GM12872 (cell line): Measurements from ENCODE around the gene S100A9.

Source experiments
- TF ChIP-seq, protein P1 (sequence below): IDR thresholded peaks from 3 replicates; pipeline ENCODE4 v1.5.1; 2011; ENCODE audit warnings: low read depth, mild to moderate bottlenecking, low read length, moderate library complexity; ENCODE audit not compliant: insufficient read depth

The S100A9 gene

DNA sequence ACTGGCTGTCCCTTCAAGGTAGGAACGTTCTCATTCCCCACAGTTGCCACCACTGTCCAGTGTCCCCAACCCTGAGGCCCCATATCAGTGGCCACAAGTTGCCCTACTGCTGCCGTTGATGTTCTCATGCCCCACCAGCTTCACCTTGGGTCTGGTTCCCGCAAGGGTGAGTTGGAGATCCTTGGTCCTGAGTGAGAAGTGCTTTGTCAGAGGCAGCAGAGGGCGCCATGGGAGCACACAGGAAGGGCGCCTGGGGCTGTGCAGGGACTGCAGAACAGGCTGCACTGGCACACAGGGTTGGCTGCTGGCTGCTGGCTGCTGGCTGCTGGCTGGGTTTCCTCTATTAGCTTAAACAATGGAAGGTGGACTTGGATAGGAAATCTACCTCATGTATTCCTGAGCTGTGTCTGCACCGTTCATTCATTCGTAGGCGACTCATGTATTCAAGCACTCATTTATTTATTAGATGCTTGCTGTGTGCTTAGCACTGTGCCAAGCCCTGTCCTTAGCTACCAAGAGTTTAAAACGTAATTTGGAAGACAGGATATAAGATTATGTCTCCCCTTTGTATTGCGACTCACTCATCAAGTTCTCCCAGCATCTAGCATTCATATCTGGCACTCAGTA, 2.1 kb upstream of the S100A9 start:
- TF ChIP-seq, protein P1, sequence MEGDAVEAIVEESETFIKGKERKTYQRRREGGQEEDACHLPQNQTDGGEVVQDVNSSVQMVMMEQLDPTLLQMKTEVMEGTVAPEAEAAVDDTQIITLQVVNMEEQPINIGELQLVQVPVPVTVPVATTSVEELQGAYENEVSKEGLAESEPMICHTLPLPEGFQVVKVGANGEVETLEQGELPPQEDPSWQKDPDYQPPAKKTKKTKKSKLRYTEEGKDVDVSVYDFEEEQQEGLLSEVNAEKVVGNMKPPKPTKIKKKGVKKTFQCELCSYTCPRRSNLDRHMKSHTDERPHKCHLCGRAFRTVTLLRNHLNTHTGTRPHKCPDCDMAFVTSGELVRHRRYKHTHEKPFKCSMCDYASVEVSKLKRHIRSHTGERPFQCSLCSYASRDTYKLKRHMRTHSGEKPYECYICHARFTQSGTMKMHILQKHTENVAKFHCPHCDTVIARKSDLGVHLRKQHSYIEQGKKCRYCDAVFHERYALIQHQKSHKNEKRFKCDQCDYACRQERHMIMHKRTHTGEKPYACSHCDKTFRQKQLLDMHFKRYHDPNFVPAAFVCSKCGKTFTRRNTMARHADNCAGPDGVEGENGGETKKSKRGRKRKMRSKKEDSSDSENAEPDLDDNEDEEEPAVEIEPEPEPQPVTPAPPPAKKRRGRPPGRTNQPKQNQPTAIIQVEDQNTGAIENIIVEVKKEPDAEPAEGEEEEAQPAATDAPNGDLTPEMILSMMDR: peak; percentile 75

DNA sequence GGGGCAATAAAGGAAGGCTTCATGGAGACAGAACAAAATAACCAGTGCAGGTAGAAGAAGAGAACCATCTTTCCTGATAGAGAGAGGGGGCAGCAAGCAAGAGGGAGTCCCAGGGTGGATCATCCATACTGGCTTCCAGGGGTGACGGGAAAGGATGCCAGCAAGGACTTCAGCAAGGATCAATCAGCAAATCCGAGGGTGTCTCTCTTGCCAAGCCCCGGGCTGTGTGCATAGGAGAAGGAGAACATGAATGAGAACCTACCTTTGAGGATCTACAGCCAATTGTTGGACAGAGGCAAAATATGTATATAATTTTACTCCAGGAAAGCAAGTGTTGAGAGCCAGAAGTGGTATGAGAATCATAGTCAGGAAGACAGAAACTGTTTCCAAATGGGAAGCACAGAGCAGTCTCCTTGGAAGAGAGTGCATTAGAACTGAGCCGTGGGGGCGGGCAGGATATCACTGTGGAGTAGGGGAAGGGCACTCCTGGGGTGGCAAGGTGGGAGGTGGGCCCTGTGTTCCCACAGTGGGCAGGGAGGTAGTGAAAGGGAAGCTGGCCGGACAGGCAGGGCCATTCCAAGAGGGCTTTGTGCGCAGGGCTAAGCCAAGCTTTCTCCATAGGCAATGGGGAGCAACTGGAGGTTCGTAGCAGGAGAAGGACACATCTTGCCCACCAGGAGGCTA, 1.1 kb upstream of the S100A9 start:
- TF ChIP-seq, protein P1: no peak

GRCh38 chr1:153357076-153357852, 390 bp upstream of the S100A9 start:
- TF ChIP-seq, protein P1: no peak

DNA sequence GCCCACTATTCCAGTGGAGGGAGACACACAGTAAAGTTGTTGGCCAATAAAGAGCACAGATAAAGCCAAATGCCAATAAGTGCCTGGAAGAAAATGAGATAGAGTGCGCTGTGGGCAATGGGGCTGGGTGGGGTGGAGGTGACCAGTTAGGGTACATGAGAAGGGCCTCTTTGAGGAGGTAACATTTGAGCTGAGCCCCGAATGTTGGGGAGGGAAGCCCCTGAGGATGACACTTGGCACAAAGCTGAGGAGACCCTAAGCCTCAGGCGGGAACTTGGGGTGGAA, 979 bp downstream of the S100A9 start:
- TF ChIP-seq, protein P1: no peak

GRCh38 chr1:153359241-153359640, 1.6 kb downstream of the S100A9 start:
- TF ChIP-seq, protein P1: no peak

DNA sequence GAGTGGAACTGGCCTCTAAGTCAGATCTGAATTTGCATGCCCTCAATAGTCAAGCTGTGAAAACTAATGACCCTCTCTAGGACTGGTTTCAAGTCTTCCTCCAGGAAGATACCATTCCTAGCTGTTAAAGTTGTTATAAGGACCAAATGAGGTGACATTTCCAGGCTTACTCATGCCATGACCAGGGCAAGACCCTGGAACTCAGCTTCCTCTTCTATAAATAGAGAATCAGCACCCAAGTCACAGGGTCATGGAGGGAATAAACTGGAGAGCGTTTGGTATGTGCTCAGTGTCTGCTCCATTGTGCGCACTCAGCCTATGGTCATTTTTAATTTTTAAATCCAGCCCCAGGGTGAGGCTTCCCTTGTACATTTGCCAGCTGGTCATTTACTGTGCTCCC, 2.5 kb downstream of the S100A9 start:
- TF ChIP-seq, protein P1: no peak

- TF ChIP-seq, protein P1: no peak
Observed at GRCh38 chr1:153360592-153361479, 3.2 kb downstream of the S100A9 start.
